T-helper 22 cell (primary cell): ENCODE data around the gene CDH6.
"Not testable (repeated sequence)": the region's sequence is repeated elsewhere in the genome, so short reads cannot be mapped to it uniquely, and the experiment has no call there.

ENCODE experiments used
- DNase-seq: peaks from one replicate; pipeline ENCODE4 v3.0.0-alpha.2; 2020; ENCODE audit warnings: low read depth

The CDH6 gene

GRCh38 chr5:31328040-31328733 lies 134.7 kb downstream of the CDH6 start:
- no peak for DNase-seq

GRCh38 chr5:31329715-31330114 lies 136.2 kb downstream of the CDH6 start:
- no peak for DNase-seq

GRCh38 chr5:31332160-31332559 lies 138.7 kb downstream of the CDH6 start:
- no peak for DNase-seq

DNA sequence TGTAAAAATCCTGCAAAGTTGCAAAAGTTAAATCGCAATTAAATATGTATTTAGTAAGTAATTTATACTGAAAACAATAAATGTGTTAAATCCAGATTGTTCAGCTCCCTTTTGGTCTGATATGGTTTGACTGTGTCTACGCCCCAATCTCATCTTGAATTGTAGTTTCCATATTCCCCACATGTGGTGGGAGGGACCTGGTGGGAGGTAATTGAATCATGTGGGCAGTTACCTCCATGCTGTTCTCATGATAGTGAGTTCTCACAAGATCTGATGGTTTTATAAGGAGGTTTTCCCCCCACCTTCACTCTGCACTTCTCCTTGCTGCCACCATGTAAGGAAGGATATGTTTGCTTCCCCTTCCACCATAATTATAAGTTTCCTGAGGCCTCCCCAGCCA lies 140.0 kb downstream of the CDH6 start:
- no peak for DNase-seq

DNA sequence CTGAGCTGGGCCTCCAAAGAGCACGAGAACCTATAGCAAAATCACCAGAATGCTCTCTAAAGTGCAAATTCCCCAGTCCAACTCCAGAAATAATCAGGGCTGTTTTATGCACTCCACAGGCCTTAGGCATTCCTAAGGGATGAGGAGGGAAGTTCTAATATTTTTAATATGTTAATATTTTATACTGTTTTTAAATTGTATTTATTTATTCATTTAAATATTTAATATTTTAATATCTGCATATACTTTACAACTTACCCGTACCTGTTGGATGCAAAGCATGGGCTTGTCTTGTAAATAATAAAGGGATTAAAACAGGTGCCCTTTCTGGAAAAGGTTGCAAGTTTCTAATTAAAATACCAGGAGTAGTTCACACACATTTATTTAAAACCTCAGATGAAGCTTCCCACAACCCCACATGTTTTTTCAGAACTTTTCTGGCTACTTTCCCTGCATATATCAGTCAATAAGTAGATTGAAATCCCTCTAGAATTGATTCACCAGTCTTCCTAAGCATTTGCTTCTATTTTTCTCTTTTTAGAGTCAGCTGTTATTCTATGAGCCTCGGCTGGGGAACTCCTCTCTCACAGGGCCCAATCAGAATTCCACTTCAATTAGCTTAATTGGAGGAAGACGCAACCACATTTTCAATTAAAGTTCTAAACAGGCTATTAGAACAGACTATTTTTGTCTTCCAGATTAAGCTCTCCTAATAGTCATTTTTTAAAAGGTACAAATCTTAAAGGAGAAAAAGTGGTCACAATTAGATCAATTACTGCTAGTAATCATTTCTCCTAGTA lies 140.8 kb downstream of the CDH6 start:
- DNase-seq, result no peak

DNA sequence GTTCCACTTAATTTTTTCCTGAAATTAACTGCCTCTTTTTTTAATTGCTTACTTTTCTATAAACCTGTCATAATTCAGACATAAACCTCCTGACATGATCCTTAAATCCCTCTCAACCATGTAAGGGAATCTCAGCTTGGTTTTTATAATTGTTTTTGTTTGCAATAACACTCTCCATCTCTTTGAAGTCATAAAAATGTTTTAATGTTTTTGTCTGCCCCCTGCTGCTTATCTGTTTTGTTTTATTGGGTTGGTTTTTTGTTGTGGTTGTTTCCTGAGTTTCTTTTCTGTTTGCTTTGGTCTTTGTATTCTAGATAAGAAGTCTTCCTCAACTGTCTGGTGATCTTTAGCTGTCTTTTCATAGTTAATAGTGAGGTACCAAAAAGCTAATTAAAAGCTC lies 142.0 kb downstream of the CDH6 start:
- no peak for DNase-seq

DNA sequence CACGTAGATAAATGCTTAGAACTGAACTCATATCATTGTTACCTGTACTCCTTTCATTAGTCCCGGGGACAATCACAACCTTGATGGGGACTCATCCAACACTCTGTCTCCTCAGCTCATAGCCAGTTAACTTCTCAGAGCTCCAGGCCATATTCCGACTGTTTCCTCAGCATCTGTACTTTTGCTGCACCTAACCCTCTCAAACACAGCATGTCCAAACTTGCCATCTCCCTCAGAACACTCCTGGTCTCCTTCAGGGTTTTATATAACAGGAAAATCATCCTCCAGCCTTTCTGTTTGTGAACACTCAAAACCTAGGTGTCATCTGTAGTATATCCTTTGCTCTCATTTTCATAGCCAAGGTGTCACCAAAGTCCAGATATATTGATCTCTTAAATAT lies 150.5 kb downstream of the CDH6 start:
- DNase-seq, result no peak

DNA sequence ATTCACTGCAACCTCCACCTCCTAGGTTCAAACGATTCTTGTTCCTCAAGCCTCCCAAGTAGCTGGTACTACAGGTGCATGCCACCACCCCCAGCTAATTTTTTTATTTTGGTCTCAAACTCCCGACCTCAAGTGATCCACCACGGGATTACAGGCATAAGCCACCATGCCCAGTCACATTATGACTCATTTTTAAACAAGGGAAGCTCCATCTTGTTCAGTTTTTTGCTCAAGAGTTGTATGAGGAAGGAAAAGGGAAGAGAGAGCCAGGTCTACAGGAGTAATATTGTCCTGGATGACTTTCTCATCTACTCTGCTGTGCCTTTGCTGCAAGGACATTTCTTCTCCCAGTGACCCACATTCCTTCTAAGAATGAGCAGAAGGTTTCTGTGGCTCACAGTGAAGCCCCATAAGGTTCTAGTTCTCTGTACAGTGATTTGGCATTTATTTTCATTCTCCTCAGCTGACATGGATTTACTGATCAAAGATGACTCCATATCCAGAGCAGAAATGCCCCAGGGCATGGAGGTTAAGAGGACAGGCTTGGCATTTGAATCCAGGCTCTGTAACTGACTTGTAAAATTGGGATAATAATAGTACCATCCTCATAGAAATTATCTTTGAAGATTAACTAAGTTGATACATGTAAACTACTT lies 153.5 kb downstream of the CDH6 start:
- no peak for DNase-seq

DNA sequence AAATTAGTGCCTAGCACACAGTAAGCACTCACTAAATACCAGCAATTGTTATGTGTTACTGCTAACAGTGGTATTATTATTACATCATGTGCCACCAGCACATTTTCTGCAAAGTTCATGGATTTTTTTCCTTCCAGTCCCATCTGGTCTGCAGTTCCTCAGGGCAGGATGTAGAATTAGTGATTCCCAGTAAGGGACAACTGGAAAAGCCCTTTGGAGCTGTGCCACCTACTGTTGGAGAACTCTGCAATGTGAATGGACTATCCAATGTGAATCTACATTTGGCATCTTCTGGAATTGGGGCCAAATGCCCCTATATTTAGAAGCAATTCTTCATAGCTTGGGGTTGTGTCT lies 154.0 kb downstream of the CDH6 start:
- no peak for DNase-seq

DNA sequence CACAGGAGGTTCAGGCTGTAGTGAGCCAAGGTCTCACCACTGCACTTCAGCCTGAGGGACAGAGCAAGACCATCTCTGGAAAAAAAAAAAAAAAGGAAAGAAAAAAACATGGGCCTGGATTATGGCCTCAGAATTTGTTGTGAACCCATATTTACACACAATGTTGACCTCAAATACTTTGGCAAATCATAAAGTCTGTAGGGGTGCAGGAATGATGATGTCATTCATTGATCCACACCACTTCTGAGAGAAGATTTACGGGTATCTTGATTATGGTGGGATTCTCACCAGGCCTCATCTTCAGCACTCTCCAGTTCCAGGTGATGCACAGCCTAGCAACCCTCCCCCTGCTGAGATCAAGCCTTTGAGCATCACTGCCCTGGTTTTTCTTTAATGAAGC lies 156.9 kb downstream of the CDH6 start:
- no peak for DNase-seq

- DNase-seq, result no peak
Measured at GRCh38 chr5:31355337-31355736, 161.9 kb downstream of the CDH6 start.

- DNase-seq, result no peak
Measured at GRCh38 chr5:31357038-31357437, 163.6 kb downstream of the CDH6 start.

DNA sequence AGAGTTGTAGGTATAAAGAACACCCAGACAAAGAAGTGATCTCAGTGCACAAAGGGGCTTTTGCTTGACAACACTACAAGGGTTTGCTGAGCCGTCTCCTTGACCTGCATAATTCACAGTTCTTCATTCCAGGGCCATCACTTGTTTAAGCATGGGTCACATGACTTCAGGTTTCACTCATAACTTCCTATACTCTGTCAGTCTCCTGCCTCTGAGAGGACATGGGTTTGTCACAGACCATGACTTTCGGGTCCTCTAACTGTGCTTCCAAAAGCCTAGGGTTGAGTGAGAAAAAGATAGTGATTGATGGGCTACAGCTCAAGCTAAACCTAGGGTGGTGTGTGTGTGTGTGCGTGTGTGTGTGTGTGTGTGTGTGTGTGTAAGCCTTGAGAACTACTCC lies 166.4 kb downstream of the CDH6 start:
- DNase-seq, result no peak

GRCh38 chr5:31361234-31361633 lies 167.7 kb downstream of the CDH6 start:
- no peak for DNase-seq

DNA sequence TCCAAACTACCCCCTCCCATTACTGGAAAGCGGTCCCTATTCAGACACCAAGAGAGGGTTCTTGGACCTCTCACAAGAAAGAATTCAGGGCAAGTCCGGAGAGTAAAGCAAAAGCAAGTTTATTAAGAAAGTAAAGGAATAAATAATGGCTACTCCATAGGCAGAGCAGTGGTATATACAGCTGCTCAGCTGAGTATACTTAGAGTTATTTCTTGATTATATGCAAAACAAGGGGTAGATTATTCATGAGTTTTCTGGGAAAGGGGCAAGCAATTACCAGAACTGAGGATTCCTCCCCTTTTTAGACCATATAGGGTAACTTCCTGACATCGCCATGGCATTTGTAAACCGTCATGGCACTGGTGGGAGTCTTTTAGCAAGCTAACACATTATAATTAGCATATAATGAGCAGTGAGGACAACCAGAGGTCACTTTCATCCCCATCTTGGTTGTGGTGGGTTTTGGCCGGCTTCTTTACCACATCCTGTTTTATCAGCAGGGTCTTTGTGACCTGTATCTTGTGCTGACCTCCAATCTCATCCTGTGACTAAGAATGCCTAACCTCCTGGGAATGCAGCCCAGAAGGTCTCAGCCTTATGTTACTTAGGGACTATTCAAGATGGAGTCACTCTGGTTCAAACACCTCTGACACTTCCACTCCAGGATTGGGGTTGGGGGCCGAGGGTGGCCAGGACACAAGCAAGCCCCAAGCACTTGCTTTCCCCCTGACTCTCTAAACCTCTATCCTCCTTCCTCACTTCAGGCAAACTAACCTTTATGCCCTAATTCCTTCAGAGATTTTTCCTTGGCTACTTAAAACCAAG lies 168.4 kb downstream of the CDH6 start:
- not testable (repeated sequence) for DNase-seq

DNA sequence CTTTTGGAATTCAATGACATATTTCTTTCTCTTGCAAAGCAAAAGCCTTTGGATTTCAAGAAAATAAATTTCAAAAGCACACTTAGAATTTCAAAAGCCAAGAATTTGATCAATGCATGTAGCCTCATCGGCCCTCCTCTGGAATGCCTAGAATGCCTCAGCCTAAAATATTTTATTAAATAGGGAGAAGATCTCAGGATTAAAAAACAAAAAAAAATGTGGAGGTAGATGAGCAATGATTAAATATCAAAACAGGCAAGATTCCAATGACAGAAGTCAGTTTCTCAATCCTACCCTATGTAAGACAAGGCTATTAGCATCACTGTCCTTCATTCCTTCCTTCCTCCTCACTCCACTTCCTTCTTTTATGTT lies 169.0 kb downstream of the CDH6 start:
- DNase-seq, result no peak

DNA sequence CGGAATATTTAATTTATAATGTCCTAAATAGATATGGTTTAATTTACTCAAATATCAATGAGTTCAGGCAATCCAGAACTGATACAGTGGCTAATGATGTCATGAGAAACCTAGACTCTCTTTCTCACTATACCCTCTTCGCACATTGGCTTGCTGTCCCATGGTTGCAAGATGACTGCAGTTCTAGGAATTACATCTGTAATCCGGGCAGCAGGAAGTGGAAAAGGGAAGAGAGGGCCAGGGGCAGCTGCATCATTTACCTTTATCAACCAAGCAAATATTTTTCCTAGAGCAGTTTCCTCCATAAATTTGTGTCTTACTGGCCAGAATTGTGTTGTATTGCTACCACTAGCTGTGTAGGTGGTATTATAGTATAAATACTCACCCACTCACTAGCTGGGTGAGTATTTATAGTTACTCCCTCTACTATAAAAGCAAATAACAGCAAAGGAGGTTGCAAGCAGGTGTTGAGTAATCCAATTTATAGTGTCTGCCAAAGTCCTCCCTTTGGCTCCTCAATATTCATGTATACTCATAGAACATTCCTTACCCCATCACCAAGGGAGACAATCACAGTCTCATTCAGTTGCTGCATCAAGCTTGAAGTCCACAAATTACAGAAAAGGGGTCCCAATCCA lies 169.6 kb downstream of the CDH6 start:
- no peak for DNase-seq

DNA sequence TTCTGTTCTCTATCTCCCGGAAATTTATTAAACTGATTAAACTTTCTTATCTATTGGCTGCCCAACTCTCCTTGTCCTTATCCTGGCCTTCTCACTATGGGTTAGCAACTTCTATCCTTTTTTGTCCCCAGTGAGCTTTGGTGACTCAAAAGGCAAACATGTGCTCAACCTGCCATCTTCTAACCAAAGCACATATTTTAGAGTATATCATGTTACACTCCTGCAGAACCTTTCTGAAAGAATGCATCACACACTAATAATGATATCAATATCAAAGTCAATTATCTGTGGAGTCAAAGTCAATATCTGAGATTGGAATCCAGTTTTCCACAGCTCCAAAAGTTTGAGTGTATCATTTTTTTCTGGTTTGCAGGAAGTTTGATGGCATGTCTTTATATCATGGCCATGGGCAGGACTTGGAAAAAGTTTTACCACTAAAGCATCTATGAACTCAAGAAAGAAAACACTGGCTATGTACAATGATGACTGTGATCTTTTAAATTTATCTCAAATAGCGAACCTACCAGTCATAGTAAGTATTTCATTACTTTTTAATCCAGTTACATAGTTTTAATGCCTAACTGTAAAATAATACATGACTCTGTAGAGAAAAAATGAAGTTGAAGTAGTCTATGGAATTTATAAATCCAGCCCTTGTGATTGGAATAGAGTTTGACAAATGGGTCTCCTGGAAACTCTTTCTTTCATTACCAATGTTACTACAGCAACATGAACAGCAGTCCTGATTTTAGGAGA lies 171.6 kb downstream of the CDH6 start:
- no peak for DNase-seq

DNA sequence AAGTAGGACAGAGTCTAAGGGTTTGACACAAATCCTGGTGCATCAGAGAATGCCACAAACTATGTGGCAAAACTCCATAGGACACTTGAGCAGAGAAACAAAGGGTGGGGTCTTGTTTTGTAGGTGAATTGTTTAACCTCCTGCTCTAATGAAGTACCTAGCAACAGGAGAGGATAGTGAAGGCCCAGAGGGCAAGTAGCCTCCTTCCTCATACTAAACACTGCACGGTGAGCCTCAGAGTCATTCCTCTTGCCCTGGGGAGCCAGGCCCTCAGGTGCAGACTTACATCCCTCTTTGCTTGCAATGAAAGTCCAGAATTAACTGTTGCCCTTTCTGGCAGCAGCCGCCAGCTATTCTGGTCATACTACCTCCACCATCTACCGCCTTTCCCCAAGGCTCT lies 172.3 kb downstream of the CDH6 start:
- no peak for DNase-seq

GRCh38 chr5:31366941-31367340 lies 173.5 kb downstream of the CDH6 start:
- no peak for DNase-seq

DNA sequence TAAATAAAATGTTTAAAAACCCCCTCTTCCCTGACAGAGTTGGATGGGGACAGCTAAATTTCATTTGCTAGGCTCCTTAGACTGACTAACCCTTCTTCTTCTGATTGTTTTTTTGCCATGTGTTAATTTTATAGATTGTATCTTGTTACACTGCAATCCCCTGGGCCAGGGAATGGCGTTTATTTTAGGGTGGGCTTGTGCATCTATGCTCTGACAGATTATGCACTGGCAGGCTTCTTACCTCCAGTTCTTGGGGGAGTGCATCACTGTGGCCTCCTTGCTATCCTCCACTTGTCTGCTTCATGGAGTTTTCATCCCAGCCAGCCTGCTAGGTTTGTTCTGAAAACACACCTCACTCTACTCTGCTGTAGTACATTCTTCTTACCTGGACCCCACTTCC lies 178.6 kb downstream of the CDH6 start:
- no peak for DNase-seq
